HCT116 (cell line): ENCODE results near the gene STAT2. TPM values are rescaled to one million over a fixed set of nuclear protein-coding genes. Genes with fewer than 3 reads are reported as not detected.

Source experiments
- ATAC-seq: fragments of 200-7000 bp; cut with Tn5 transposase; 2 replicates; pipeline ENCODE4 v1.9.1; 2020; ENCODE audit warnings: mild to moderate bottlenecking, moderate library complexity
- BruUV-seq: library from RNA; stranded (reverse); fragments of 400-500 nt; replicated peaks from 2 replicates; lab custom pipeline; 2021; lab: Mats Ljungman, UMichigan
- CTCF ChIA-PET: fragments of 300-600 bp; sonication (Branson Sonifier 250); formaldehyde crosslinking; loops from one replicate; lab custom pipeline; 2021; ENCODE audit warnings: antibody characterized with exemption; lab: Charles Lee
- POLR2A ChIA-PET: fragments of 300-600, 350-600 bp; sonication (Branson Sonifier 250); formaldehyde crosslinking; loops from one replicate; lab custom pipeline; 2021; ENCODE audit warnings: antibody characterized with exemption; lab: Charles Lee
- RAD21 ChIA-PET, 2 experiments: fragments of 300-600 bp; sonication (Branson Sonifier 250); formaldehyde crosslinking; loops; one replicate each; lab custom pipeline; 2023; ENCODE audit warnings: low total read pairs in 2 of 2; ENCODE audit not compliant: uncharacterized antibody in 2 of 2, unreplicated experiment in 2 of 2, low non-redundant PET in 1 of 2; lab: Charles Lee
- DNase-seq: peaks from one replicate; pipeline ENCODE4 v3.0.0-alpha.2; 2010; ENCODE audit warnings: low read depth, low spot score
- H2AFZ ChIP-seq: fragments of 200-600 bp; shearing (Covaris generic), sonication (generic); 2 replicates; pipeline ENCODE4 v1.6.1; 2017; ENCODE audit warnings: low read depth, mixed run types, mixed read lengths, antibody characterized with exemption, low read length; ENCODE audit not compliant: poor library complexity, severe bottlenecking
- H3K27ac ChIP-seq: 2 replicates; pipeline ENCODE4 v1.5.1; 2012; ENCODE audit warnings: low read depth, low read length
- H3K27me3 ChIP-seq: fragments of 200-600 bp; sonication (generic); 2 replicates; pipeline ENCODE4 v1.6.1; 2016; ENCODE audit warnings: mixed run types, low read length, mixed read lengths; ENCODE audit not compliant: insufficient read depth
- H3K36me3 ChIP-seq, 2 experiments: fragments of 200-500 bp in 1 of 2; fragments of 200-600 bp in 1 of 2; sonication (Bioruptor generic) in 1 of 2; sonication (generic) in 1 of 2; 2 replicates each; pipeline versions ENCODE4 v1.5.1 to v1.6.1; 2014 to 2016; ENCODE audit warnings: low read length in 2 of 2, inconsistent platforms in 1 of 2, mixed read lengths in 1 of 2, mixed run types in 1 of 2; ENCODE audit not compliant: insufficient read depth in 2 of 2, control insufficient read depth in 1 of 2
- H3K4me1 ChIP-seq, 2 experiments: fragments of 200-600 bp in 1 of 2; sonication (generic) in 1 of 2; 2 replicates each; pipeline versions ENCODE4 v1.5.1 to v1.6.1; 2012 to 2017; ENCODE audit warnings: low read length in 2 of 2, inconsistent platforms in 1 of 2, mild to moderate bottlenecking in 1 of 2, mixed read lengths in 1 of 2, mixed run types in 1 of 2, moderate library complexity in 1 of 2; ENCODE audit not compliant: insufficient read depth in 2 of 2, control insufficient read depth in 1 of 2
- H3K4me2 ChIP-seq: fragments of 200-600 bp; sonication (generic); 2 replicates; pipeline ENCODE4 v1.6.1; 2017; ENCODE audit warnings: mixed run types, low read length, mixed read lengths
- H3K4me3 ChIP-seq, 2 experiments: fragments of 200-600 bp in 1 of 2; sonication (generic) in 1 of 2; replicated peaks in 1 of 2; 2 replicates each; pipeline ENCODE4 v1.5.1; 2011 to 2016; ENCODE audit warnings: low read length in 2 of 2, control low read depth in 1 of 2, low read depth in 1 of 2, mild to moderate bottlenecking in 1 of 2, mixed read lengths in 1 of 2, mixed run types in 1 of 2
- H3K79me2 ChIP-seq: fragments of 200-600 bp; sonication (generic); 2 replicates; pipeline ENCODE4 v1.6.1; 2017; ENCODE audit warnings: mild to moderate bottlenecking, mixed run types, low read length, moderate library complexity, mixed read lengths; ENCODE audit not compliant: insufficient read depth
- H3K9ac ChIP-seq: fragments of 200-600 bp; sonication (generic); 2 replicates; pipeline ENCODE4 v1.6.1; 2016; ENCODE audit warnings: low read length, mixed read lengths
- H3K9me2 ChIP-seq: fragments of 200-600 bp; sonication (generic), shearing (Covaris generic); 2 replicates; pipeline ENCODE4 v1.6.1; 2017; ENCODE audit warnings: mixed run types, mild to moderate bottlenecking, moderate library complexity; ENCODE audit not compliant: insufficient read depth
- H3K9me3 ChIP-seq, 2 experiments: fragments of 200-500 bp in 1 of 2; fragments of 200-600 bp in 1 of 2; sonication (Bioruptor generic) in 1 of 2; sonication (generic) in 1 of 2; 2 replicates each; pipeline ENCODE4 v1.6.1; 2014 to 2017; ENCODE audit warnings: low read length in 2 of 2, mixed read lengths in 2 of 2, inconsistent platforms in 1 of 2, low read depth in 1 of 2, mild to moderate bottlenecking in 1 of 2, mixed run types in 1 of 2, moderate library complexity in 1 of 2; ENCODE audit not compliant: control insufficient read depth in 1 of 2, insufficient read depth in 1 of 2
- H4K20me1 ChIP-seq: fragments of 200-600 bp; sonication (generic), shearing (Covaris generic); 2 replicates; pipeline ENCODE4 v1.6.1; 2017; ENCODE audit warnings: mixed run types, mild to moderate bottlenecking, moderate library complexity; ENCODE audit not compliant: insufficient read depth
- CBX3 ChIP-seq: IDR thresholded peaks from 2 replicates; pipeline ENCODE4 v1.6.1; 2012; ENCODE audit warnings: low read depth
- ELF1 ChIP-seq: IDR thresholded peaks from 2 replicates; pipeline ENCODE4 v1.6.1; 2012; ENCODE audit warnings: low read depth, borderline replicate concordance
- EZH2 ChIP-seq: fragments of 200-600 bp; sonication (generic); IDR thresholded peaks from 2 replicates; pipeline ENCODE4 v1.6.1; 2017; ENCODE audit warnings: antibody characterized with exemption, mixed run types
- EZH2phosphoT487 ChIP-seq: fragments of 200-600 bp; IDR thresholded peaks from 2 replicates; pipeline ENCODE4 v1.6.1; 2018; ENCODE audit warnings: antibody characterized with exemption, borderline replicate concordance
- FOSL1 ChIP-seq: IDR thresholded peaks from 2 replicates; pipeline ENCODE4 v1.6.1; 2012; ENCODE audit warnings: low read depth
- POLR2AphosphoS5 ChIP-seq: IDR thresholded peaks from 2 replicates; pipeline ENCODE4 v1.6.1; 2011; ENCODE audit warnings: mild to moderate bottlenecking, low read depth, low read length, moderate library complexity
- RAD21 ChIP-seq: IDR thresholded peaks from 2 replicates; pipeline ENCODE4 v1.6.1; 2012; ENCODE audit warnings: low read depth, mild to moderate bottlenecking
- SIN3A ChIP-seq: IDR thresholded peaks from 2 replicates; pipeline ENCODE4 v1.6.1; 2012; ENCODE audit warnings: low read depth
- SP1 ChIP-seq: IDR thresholded peaks from 2 replicates; pipeline ENCODE4 v1.6.1; 2012; ENCODE audit warnings: low read depth
- SRF ChIP-seq: IDR thresholded peaks from 2 replicates; pipeline ENCODE4 v1.6.1; 2012; ENCODE audit warnings: low read depth
- ZFX ChIP-seq: fragments of 450-650 bp; IDR thresholded peaks from 2 replicates; pipeline ENCODE4 v1.6.1; 2017
- ZNF274 ChIP-seq: fragments of 200-500 bp; sonication (Bioruptor generic); IDR thresholded peaks from 2 replicates; pipeline ENCODE4 v1.6.1; 2014; ENCODE audit warnings: mild to moderate bottlenecking, low read depth, low read length, inconsistent platforms
- intact Hi-C: fragments of 100-400 bp; cut with micrococcal nuclease; formaldehyde crosslinking; loops from 2 replicates; pipeline ENCODE4 v1.10.0; 2022
- total RNA-seq: library from RNA; stranded (reverse); gene quantifications from one replicate; pipeline ENCODE4 v1.2.1, GENCODE V29; 2021; ENCODE audit not compliant: unreplicated experiment
- TF ChIP-seq, protein P1 (sequence below), 3 experiments: fragments of 200-600 bp in 1 of 3; sonication (generic) in 1 of 3; IDR thresholded peaks in 2 of 3; conservative IDR thresholded peaks in 1 of 3; 2 replicates each; pipeline ENCODE4 v1.5.1; 2012 to 2017; ENCODE audit warnings: low read depth in 2 of 3, low read length in 2 of 3, antibody characterized with exemption in 1 of 3, borderline replicate concordance in 1 of 3, control low read depth in 1 of 3, mild to moderate bottlenecking in 1 of 3, mixed read lengths in 1 of 3, mixed run types in 1 of 3, moderate library complexity in 1 of 3; ENCODE audit not compliant: insufficient read depth in 1 of 3
- TF ChIP-seq, protein P2 (sequence below): IDR thresholded peaks from 2 replicates; pipeline ENCODE4 v1.6.1; 2011; ENCODE audit warnings: mild to moderate bottlenecking, low read length, moderate library complexity; ENCODE audit not compliant: insufficient replicate concordance; ENCODE audit errors: extremely low read depth
- TF ChIP-seq, protein P3 (sequence below): IDR thresholded peaks from 2 replicates; pipeline ENCODE4 v1.6.1; 2012; ENCODE audit warnings: low read depth
- TF ChIP-seq, protein P4 (sequence below): IDR thresholded peaks from 2 replicates; pipeline ENCODE4 v1.6.1; 2012

Gene STAT2
- total RNA-seq, 1 experiment from 2014 or later: 53.1 TPM

DNA sequence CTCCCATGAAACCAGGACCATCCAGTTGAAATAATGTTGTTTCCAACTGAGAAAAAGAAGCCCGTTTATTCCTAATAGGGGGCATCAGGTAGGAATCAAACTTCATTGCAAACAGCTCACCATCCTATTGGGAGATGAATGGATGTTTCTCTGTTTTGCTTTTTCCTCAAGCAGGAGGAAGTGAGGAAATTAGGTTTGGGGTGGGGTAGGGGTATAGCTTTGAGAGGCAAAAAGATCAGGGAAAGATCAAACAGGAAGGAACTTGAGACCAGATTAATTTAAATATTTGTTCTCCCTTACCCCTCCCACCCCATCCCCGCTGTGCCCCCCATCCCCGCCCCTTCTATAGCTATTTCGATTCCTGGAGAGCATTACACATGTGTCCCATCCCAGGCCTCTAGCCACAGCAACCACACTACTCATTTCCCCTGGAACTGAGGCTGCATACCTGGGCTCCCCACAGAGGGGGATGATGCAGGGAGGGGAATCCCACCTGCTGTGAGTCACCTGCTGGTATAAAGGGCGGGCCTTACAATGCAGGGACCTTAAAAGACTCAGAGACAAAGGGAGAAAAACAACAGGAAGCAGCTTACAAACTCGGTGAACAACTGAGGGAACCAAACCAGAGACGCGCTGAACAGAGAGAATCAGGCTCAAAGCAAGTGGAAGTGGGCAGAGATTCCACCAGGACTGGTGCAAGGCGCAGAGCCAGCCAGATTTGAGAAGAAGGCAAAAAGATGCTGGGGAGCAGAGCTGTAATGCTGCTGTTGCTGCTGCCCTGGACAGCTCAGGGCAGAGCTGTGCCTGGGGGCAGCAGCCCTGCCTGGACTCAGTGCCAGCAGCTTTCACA, 21.4 kb downstream of the STAT2 start, which contains the start of gene IL23A:
TSS of gene IL23A (plus strand) at position 577 of the 850 bp plus-strand sequence. CDS start at position 738, 161 bp downstream.
- Histone ChIP-seq H3K4me3 (no peak within 1 kb of the TSS), H2AFZ (no peak within 1 kb of the TSS), H4K20me1 (no peaks in the 10 kb centered on the region), H3K27me3 (no peaks in the 10 kb centered on the region), H3K9me2 (no peaks in the 10 kb centered on the region), H3K79me2 (no peaks in the 10 kb centered on the region; the same call in 1 of the 2 replicates), H3K4me1 (peaks cover 0 to 4% of the 10 kb centered on the region in 2 experiments; a peak in 1 of 4 replicates), H3K4me2 (no peak within 1 kb of the TSS), H3K36me3 (peaks cover 0 to 2% of the 10 kb centered on the region in 2 experiments; a peak in 1 of 4 replicates), H3K27ac (no peak within 1 kb of the TSS), H3K9ac (no peak within 1 kb of the TSS), H3K9me3 (no peaks in the 10 kb centered on the region)
- ChIA-PET POLR2A (interaction anchor here (1.5 kb wide), 1 partner anchor 22 kb away, joined by 4 read pairs; the partner anchor contains the start of gene STAT2), RAD21 (no interaction called here), CTCF (interaction anchor here (0.9 kb wide), 1 partner anchor 23 kb away, joined by 3 read pairs; the partner anchor contains the start of gene CNPY2)
- ATAC-seq (no peak), DNase-seq (no peak)
- no TSS peak for BruUV-seq
- intact Hi-C loops: no loop called here
- TF ChIP-seq, protein P1, sequence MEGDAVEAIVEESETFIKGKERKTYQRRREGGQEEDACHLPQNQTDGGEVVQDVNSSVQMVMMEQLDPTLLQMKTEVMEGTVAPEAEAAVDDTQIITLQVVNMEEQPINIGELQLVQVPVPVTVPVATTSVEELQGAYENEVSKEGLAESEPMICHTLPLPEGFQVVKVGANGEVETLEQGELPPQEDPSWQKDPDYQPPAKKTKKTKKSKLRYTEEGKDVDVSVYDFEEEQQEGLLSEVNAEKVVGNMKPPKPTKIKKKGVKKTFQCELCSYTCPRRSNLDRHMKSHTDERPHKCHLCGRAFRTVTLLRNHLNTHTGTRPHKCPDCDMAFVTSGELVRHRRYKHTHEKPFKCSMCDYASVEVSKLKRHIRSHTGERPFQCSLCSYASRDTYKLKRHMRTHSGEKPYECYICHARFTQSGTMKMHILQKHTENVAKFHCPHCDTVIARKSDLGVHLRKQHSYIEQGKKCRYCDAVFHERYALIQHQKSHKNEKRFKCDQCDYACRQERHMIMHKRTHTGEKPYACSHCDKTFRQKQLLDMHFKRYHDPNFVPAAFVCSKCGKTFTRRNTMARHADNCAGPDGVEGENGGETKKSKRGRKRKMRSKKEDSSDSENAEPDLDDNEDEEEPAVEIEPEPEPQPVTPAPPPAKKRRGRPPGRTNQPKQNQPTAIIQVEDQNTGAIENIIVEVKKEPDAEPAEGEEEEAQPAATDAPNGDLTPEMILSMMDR (IDR thresholded peaks at IDR 0.05 in 2 of 3, conservative IDR thresholded peaks at IDR 0.05 in 1 of 3; ENCODE audit: borderline replicate concordance in 1 of 3, insufficient read depth in 1 of 3, low read depth in 2 of 3, low read length in 2 of 3): no peak
- TF ChIP-seq ZNF274 (no peak), FOSL1 (no peak), SRF (no peak), RAD21 (no peak), EZH2phosphoT487 (no peak), CBX3 (no peak), ZFX (no peak), ELF1 (no peak), SIN3A (no peak), SP1 (no peak), EZH2 (no peak), POLR2AphosphoS5 (no peak)
- TF ChIP-seq, protein P2, sequence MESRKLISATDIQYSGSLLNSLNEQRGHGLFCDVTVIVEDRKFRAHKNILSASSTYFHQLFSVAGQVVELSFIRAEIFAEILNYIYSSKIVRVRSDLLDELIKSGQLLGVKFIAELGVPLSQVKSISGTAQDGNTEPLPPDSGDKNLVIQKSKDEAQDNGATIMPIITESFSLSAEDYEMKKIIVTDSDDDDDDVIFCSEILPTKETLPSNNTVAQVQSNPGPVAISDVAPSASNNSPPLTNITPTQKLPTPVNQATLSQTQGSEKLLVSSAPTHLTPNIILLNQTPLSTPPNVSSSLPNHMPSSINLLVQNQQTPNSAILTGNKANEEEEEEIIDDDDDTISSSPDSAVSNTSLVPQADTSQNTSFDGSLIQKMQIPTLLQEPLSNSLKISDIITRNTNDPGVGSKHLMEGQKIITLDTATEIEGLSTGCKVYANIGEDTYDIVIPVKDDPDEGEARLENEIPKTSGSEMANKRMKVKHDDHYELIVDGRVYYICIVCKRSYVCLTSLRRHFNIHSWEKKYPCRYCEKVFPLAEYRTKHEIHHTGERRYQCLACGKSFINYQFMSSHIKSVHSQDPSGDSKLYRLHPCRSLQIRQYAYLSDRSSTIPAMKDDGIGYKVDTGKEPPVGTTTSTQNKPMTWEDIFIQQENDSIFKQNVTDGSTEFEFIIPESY: no peak
- TF ChIP-seq, protein P3, sequence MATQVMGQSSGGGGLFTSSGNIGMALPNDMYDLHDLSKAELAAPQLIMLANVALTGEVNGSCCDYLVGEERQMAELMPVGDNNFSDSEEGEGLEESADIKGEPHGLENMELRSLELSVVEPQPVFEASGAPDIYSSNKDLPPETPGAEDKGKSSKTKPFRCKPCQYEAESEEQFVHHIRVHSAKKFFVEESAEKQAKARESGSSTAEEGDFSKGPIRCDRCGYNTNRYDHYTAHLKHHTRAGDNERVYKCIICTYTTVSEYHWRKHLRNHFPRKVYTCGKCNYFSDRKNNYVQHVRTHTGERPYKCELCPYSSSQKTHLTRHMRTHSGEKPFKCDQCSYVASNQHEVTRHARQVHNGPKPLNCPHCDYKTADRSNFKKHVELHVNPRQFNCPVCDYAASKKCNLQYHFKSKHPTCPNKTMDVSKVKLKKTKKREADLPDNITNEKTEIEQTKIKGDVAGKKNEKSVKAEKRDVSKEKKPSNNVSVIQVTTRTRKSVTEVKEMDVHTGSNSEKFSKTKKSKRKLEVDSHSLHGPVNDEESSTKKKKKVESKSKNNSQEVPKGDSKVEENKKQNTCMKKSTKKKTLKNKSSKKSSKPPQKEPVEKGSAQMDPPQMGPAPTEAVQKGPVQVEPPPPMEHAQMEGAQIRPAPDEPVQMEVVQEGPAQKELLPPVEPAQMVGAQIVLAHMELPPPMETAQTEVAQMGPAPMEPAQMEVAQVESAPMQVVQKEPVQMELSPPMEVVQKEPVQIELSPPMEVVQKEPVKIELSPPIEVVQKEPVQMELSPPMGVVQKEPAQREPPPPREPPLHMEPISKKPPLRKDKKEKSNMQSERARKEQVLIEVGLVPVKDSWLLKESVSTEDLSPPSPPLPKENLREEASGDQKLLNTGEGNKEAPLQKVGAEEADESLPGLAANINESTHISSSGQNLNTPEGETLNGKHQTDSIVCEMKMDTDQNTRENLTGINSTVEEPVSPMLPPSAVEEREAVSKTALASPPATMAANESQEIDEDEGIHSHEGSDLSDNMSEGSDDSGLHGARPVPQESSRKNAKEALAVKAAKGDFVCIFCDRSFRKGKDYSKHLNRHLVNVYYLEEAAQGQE: no peak
- TF ChIP-seq, protein P4, sequence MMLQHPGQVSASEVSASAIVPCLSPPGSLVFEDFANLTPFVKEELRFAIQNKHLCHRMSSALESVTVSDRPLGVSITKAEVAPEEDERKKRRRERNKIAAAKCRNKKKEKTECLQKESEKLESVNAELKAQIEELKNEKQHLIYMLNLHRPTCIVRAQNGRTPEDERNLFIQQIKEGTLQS: no peak
